Measurements from ENCODE around the gene GREB1.

The GREB1 gene, protein sequence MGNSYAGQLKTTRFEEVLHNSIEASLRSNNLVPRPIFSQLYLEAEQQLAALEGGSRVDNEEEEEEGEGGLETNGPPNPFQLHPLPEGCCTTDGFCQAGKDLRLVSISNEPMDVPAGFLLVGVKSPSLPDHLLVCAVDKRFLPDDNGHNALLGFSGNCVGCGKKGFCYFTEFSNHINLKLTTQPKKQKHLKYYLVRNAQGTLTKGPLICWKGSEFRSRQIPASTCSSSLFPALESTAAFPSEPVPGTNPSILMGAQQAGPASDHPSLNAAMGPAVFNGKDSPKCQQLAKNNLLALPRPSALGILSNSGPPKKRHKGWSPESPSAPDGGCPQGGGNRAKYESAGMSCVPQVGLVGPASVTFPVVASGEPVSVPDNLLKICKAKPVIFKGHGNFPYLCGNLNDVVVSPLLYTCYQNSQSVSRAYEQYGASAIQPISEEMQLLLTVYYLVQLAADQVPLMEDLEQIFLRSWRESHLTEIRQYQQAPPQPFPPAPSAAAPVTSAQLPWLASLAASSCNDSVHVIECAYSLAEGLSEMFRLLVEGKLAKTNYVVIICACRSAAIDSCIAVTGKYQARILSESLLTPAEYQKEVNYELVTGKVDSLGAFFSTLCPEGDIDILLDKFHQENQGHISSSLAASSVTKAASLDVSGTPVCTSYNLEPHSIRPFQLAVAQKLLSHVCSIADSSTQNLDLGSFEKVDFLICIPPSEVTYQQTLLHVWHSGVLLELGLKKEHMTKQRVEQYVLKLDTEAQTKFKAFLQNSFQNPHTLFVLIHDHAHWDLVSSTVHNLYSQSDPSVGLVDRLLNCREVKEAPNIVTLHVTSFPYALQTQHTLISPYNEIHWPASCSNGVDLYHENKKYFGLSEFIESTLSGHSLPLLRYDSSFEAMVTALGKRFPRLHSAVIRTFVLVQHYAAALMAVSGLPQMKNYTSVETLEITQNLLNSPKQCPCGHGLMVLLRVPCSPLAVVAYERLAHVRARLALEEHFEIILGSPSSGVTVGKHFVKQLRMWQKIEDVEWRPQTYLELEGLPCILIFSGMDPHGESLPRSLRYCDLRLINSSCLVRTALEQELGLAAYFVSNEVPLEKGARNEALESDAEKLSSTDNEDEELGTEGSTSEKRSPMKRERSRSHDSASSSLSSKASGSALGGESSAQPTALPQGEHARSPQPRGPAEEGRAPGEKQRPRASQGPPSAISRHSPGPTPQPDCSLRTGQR (N-terminal part only)

DNA sequence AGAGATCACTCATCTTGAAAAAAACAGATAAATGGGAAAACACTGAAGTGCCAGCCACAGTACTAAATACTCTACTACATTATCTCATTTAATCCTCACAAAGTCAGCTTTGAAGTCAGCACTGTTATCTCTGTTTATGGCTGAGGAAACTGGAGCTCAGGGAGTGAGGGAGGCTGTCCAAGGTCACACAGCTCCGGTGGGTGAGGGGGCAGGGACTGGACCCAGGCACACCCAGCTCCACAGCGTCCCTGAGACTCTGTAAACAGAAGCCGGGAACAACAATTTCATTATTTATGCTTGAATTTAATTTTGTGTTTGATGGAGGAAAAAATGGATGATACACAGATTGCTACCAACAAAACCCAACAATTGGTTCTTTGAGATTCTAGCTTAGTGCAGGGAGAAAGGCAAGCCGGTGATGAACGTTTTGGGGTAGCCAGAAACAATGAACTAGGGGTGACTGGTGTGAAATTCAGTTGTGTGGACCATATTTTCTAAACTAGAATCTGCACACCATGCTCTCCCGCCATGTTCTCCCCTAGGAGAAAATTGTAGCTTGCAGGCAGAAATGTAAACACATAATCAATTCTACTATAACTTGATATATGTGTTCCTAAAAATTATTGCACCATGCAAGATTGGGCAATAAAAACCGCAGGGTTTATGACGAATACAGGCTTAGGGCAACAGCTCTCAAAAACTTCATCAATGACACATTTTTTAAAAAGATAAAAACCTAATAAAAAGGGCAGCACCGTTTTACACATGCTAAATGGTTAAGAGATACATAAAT is at the start of gene GREB1:
TSS of gene GREB1 (plus strand) at position 768 of the 793 bp plus-strand sequence. CDS start 22,570 bp downstream, outside the sequence.
- no peak for DNase-seq

DNA sequence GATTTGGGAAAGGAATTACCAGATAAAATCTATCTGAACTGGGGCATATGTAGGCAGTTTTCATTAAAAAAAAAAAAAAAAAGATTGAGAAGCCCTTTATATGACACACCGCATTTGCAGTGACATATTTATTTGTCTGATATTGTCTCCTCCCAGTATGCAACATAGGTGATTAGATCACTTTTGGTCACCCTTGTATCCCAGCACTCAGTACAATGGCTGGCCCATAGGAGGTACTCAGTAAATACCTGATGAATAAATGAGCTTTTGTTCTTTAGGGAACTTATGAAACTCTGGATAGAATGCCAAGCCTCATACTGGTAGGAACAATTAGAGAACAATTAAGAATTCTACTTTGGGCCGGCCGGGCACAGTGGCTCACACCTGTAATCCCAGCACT is 45.0 kb upstream of the GREB1 start:
- DNase-seq, result no peak

DNA sequence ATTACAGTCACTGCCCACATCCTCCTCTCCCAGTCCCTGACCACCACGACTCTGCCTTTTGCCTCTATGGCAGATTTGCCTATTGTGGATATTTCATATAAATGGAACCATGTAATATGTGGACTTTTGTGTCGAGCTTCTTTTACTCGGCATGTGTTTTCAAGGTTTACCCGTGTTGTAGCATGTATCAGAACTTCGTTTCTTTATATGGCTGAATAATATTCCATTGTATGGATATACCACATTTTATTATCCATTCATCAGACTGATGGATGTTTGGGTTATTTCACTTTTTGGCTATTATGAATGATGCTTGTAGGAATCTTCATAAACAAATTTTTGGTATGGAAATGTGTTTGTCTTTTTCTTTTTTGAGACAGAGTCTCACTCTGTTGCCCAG is 43.7 kb upstream of the GREB1 start:
- no peak for DNase-seq

DNA sequence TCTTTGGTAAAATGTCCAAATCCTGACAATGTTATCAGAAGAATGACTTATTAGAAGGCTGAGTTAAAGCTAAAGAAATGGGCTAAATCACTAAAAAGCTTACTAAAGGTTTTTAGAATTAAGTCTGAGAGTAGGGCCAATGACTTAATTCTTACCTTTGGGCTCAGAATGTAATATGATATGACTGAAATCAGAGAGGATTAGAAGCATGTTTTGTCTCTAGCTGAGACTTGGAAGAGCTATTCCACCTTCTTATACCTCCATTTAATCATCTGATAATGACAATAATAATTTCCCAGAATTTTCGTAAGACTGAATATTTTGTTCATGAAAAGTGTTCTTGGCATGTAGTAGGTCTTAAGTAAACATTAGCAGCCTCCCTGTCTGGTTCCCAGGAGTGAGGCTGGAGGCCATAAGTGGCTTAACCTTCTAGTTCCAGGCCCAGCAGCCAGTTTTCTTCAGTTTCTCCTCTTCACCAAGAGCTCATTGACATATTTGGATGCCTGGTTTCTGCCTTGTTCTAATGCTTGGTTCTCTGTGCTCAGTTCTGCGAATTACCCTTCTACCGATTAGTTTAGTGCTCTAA is 42.4 kb upstream of the GREB1 start:
- no peak for DNase-seq

DNA sequence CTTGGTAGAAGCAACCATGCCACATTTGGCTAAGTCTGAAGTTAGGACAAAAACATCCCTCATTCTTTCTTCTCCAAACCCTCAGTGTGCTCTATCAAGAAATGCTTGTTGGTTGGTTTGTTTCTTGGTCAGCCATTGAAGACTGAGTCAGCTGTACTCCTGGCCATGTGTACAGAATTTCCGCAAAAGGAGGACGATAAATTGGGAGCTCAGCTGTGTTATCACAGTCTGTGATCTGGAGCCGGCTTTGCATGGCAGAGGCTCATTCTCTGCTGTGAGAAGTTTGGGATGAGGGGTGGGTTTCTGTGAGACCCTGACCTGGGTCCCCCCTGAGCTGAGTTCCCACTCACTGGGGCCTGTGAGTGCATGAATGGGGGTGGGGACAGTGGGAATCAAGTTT is 41.6 kb upstream of the GREB1 start:
- no peak for DNase-seq

DNA sequence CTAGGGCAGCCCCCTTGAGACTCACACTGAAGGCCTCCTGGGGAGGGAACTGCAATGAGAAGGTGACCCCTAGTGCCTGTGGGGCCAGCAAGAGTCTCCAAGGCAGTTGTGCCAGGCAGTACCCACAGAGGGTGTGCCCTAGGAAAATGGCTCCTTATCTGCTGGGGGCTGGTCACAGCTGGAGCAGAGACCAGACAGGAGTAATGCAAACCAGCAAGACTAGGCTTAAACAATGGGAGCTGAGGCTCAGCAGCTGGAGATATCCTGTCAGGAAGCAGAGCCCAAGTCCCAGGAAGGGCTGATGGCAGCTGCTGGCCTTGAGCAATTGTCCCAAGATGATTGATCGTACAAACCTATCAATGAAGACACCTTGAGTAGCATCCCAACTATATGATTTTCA is 41.1 kb upstream of the GREB1 start:
- no peak for DNase-seq

DNA sequence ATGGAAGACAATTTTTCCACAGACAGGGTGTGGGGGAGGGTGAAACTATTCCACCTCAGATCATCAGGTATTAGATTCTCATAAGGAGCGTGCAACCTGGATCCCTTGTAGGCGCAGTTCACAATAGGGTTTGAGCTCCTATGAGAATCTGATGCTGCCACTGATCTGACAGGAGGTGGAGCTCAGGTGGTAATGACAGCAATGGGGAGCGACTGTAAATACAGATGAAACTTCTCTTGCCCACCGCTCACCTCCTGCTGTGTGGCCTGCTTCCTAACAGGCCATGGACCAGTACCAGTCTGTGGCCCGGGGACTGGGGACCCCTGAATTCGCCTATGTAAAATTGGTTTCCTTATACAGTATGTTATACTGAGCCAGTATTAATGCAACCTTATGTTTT is 40.6 kb upstream of the GREB1 start:
- no peak for DNase-seq

DNA sequence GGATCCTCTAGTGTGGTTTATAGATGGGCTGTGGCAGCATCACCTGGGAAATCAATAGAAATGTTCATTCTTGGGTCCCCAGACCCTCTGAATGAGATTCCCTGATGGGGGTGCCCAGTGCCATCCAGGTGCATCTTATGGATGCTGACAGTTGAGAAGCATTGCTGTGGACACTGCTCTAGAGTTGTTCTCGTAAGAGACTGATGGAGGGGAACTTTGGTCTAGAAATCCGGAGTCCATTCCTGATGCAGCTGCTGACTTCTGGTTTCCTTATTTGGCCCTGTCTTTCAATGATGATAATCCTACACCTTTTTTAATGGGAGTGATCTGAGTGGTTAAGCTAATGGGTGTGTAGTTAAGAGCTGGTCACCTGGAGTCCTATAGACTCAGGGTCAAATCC is 39.5 kb upstream of the GREB1 start:
- DNase-seq, result no peak

DNA sequence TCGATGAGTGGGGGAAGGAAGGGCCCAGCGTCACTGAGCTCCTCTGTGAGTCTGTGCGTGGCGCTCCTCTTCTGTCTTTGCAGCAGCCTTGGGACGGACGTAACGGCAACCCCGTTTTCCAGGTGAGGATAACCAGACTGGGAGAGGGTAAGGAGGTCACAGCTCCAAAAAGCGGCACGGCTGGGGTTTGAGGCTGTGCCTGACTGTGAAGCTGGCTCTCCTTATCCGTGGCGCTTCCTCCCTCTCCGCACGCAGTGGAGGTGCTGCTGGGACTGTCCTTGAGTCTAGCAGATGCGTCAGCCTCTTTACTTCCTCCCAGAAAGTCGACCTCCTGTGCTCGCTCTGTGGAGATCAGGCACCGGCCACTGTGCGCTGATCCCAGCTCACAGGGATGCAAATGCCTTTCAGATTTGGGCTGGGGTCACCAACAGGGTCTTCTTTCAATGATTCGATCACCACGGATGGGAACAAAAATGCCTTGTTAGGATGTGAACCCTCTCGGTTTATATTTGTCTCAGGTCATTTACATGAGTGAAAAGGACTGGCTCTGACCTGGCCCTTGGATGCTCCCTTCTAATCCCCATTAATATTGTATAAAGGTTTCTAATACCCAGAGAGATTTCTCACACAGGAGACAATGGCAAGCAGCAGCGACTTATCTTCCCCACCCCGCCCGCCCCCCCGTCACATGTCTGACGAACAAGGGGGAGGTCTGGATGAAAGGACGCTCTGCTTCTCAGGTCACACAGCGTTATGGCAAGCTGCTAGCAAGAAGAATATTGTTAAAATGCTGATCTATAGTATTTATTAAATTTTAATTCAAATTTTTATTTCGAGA is 37.8 kb upstream of the GREB1 start:
- no peak for DNase-seq

DNA sequence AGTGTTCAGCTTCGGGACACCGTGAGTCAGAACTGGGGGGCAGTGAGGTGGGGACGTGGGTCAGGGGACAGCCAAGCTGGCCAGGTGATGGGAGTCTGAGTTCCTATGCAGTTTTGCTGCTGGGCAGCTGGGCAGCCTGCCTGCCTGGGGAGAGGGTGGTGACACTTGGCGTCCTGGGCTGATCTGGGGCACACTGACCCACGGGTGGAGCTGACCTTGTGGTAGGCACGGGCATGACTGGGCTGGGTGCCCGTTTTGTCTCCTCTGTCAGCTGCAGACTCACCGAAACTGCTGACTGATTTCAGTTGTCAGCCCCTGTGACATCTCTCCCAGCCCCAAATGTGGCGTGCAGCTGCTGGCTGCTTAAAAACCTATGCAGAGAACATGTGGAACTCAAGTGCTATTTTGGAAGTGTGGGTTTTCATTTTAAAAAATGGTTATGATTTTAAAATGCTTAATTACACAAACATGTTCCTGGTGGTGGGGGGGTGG is 35.3 kb upstream of the GREB1 start:
- no peak for DNase-seq

DNA sequence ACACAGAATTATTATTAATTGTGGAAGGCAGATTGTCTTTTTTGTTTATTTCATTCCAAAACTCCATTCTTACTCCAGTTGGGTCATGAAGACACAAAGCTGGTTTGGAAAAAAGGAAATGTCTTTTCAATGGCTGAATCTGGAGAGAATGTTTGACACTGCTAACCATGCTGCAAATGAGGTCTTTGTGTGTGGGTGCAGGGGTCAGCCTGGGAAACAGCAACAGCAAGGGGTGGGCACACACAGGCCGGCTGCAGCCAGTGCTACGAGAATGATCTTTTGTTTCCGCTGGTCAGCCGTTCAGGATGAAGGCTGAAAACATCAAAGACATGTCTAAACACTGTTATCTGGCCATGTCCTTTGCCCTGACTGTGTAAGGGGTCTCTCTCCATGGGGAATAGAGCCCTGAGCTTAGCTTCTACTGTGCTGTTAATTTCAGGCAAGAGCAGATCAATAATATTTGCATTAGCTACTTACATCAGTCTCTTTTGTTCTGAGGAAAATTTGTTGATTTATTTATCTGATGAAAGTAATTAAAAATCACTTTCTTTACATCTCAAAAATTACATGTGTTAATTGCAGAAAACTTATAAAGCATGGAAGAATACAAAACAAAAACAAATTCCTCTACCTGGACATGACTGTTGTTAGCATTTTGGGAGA is 34.6 kb upstream of the GREB1 start:
- no peak for DNase-seq

DNA sequence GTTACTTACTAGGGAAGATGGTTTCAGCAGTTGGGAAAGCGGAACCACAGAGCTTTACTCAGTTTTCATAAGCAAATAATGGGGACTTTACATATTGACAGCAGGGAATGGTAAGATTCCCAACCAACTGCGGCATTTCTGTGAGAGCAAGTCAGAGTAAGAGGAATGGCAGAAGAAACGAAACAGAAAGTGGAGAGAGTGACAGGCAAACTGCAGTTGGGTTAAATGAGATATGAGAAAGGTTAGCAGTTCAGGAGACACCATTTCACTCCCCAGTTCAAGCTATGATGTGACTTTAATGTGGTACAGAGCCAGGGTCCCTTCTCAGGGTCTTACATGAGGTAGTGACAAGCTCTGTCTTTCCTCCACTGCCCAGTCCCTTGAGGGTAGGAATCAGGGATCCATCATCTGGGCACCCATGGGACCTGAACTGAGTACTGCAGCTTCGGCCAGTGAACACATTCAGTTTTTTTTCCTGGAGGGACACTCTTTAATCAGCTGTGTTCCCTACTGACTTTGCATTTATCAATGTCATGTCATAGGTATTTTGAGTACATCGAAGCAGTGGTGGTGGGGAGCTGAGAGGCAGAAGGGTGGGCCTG is 33.0 kb upstream of the GREB1 start:
- no peak for DNase-seq

DNA sequence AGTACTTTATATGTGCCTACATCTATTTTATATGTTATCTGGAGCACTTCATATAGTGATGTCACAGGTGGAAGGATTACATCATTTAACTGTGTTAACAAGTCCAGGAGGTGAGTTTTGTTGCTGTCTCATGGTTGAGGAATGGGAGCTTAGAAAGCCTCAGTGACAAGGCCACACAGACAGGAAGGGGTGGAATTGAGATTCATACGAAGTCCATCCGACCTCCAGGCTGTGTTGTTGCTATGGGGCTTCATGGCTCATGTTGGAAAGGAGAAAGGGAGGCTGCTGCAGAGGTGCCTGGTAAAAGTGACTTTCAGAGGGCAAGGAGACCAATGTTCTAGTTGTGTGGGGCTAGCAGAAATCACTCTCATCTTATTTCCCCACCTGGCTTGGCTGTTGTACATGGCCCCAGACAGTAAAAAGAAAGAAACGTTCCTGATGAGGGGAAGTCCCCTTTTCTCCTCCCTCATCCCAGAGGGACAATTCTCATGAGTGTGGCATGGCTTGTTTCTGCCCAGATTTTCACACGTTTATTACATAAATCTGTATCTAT is 31.0 kb upstream of the GREB1 start:
- no peak for DNase-seq

DNA sequence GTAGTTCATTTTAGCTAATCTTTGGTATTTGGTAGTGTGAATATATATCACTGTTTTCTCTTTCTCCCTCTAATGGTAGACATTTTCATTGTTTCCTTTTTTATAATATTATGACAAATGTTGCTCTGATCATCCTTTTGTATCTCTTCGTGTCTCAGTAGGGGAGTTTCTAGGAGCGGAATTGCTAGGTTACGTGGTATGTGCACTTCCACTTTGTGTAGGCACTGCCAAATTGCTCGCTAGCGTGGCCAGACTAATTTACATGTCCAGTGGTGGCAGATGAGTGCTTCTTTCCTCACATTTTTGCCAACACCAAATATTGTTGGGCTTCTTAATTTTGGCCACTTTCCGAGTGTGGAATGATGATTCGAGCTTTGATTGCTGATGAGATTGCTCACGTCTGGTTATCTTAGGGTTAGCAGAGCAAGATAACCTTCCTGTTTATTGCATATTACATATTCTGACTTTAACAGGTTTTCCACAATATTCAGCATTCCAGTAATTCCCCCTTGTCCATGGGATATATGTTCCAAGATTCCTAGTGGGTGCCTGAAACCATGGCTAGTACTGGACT is 30.4 kb upstream of the GREB1 start:
- no peak for DNase-seq

DNA sequence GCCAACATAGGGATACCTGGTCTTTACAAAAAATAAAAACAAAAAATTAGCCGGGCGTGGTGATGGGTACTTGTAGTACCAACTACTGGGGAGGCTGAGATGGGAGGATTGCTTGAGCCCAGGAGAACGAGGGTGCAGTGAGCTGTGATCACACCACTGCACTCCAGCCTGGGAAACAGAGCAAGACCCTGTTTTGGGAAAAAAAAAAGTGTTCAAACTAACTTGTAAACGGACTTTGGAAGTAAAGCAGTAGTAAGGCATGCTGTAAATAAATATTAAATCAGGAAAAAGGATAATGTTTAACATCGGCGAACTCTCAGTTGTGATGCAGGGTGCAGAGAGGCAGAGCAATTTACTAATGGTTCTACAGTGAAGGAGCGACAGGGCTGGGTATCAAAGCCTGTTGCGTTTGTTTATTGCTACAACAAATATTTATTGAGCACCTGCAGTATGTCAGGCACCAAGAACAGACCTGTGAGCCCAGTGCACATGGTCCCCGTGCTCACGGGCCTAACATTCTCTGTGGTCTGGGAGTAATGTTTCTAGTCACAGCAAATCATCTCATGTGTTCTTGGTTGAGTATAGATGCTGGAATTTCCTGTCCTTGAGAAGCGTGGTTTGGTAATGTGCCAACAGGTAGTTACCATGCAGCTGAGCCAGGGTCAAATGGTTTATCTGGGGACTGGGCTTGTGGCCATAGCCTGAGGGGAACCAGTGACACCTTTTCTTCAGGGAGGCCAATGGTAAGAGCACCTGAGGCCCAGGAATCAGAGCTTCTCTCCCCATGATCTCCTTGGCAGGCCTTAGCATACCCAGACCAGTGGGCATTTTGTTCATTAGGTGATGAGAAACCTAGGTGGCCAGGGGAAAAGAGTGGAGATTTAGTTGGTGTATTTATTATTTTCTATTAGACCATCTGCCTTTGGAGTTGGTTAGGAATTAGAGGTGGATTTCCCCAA is 27.9 kb upstream of the GREB1 start:
- no peak for DNase-seq

DNA sequence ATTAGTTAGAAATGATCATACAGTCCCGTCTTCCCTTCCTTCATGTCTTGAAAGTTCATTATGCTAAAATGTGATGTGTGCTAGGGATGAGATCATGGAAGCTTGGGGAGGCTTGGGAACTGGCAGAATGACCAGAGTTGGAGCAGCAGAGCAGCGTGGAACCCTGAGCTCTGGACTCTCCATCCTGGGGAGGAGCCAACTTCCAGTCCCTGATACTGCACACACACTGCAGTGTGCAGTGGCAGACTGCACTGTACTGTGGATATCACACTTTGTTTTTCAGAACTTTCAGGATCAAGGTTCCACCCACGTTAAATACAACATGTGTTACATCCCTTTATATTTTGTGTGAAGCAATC is 27.3 kb upstream of the GREB1 start:
- no peak for DNase-seq

DNA sequence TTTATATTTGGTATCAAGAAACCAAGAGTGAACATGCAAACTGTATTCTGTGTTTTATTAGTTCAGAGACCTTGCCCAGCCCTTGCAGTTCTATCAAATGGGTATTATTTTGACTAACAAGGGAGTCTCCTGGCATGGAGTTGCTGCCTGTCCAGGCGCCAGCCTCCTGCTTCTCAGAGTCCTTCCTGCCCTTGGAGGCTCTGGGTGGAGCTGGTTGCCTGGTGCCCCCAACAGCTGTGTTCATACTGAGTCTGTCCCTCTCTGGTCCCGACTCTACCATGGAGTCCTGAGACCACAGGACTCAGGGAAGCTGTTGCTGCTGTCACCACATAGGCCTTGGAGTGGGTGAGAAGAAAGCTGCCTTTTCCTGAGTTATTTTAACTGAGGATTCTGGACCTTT is 26.3 kb upstream of the GREB1 start:
- DNase-seq, result no peak

DNA sequence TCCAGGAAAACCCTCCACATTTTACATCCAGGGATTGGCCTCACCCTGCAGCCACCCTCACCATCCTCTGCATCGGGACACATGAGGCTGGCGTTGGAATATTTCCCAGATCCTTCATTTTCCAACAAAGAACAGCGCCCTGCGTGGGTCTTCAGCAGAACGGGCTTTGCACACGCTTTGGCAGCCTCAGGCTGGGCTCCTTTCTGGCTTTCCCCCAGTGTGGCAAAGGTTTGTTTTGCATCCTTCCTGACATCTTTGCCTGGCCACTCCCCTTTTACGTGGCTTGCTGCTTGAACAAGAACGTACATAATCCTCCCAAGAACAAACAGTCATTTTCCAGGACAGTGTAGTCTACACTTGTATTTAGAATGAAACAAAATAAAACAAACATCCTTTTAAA is 25.6 kb upstream of the GREB1 start:
- no peak for DNase-seq
